Measurements from ENCODE around the gene GTF2F1. TPM values are rescaled to one million over a fixed set of nuclear protein-coding genes. Genes with fewer than 3 reads are reported as not detected.

Gene GTF2F1, protein sequence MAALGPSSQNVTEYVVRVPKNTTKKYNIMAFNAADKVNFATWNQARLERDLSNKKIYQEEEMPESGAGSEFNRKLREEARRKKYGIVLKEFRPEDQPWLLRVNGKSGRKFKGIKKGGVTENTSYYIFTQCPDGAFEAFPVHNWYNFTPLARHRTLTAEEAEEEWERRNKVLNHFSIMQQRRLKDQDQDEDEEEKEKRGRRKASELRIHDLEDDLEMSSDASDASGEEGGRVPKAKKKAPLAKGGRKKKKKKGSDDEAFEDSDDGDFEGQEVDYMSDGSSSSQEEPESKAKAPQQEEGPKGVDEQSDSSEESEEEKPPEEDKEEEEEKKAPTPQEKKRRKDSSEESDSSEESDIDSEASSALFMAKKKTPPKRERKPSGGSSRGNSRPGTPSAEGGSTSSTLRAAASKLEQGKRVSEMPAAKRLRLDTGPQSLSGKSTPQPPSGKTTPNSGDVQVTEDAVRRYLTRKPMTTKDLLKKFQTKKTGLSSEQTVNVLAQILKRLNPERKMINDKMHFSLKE
- 45.3 and 49.4 TPM in 2 replicates for polyA plus RNA-seq (2011; rRNA removed)
- polyA minus RNA-seq (2011; rRNA and poly(A)+ RNA removed): 31.1 and 33.4 TPM in 2 replicates

DNA sequence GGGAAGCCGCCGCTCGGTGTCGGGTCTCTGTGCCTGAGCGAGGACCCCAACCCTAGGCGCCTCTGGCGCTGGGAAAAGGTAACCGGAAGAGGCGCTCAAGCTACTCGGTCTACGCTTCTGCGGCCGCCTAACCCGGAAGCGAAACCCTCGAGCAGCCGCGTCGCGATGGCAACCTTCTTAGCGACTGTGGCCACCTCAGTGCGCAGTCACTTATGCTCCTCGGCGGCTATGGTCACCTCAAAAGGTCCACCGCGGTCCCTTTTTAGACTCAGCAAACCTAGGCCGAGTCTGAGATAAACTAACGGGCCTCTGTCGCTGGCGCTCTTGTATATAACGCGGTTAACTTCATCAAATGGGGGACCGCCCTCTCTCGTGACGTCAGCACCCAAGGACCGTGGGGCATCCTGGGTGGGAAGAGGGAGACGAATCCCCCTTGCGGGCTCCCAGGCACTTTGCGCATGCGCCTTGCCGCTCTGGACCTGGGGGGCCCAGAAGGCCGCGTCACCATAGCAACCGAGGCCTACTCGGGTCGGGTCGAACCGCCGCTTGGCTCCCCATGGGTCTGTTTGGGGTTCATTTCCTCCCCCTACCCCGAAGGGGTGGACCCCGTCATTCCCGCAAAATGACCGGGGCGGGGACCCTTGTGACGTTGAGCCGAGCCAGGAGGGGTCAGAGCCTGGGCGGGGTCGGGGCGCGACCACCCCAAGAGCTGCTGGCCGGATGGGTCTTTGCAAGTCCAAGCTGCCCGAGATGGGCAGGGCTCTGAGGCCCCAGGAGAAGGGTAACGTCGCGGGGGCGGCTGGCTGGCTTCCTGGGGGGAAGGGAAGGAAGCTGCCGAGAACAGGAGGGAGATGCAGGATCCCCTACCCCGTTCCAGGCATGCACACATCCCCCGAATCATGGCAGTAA, at the start of gene GTF2F1:
GTF2F1 (minus strand) TSS at position 91 of the 909 bp plus-strand sequence. CDS start 169 bp downstream, outside the sequence.
- Histone ChIP-seq H3K36me3 (ENCODE audit: control insufficient read depth, insufficient read depth, low read length) (peaks cover 8% of the 10 kb centered on the region), H3K27me3 (ENCODE audit: control insufficient read depth, insufficient read depth, low read length) (no peaks in the 10 kb centered on the region), H3K4me3 (ENCODE audit: low read depth, low read length) (peak within 1 kb of the TSS; percentile 91)
- DNase-seq (ENCODE audit: low read depth): peak; percentile 71
- ChIA-PET POLR2A (interaction anchor here (0.6 kb wide), 2 partner anchors 24 to 328 kb away, joined by 3 to 5 read pairs; no protein-coding TSS in a partner anchor), CTCF (interaction anchor here (0.7 to 1.5 kb wide), 4 partner anchors 18 to 55 kb away, joined by 3 read pairs; partner anchors contain the start of gene KHSRP)
- TF ChIP-seq, protein P1, sequence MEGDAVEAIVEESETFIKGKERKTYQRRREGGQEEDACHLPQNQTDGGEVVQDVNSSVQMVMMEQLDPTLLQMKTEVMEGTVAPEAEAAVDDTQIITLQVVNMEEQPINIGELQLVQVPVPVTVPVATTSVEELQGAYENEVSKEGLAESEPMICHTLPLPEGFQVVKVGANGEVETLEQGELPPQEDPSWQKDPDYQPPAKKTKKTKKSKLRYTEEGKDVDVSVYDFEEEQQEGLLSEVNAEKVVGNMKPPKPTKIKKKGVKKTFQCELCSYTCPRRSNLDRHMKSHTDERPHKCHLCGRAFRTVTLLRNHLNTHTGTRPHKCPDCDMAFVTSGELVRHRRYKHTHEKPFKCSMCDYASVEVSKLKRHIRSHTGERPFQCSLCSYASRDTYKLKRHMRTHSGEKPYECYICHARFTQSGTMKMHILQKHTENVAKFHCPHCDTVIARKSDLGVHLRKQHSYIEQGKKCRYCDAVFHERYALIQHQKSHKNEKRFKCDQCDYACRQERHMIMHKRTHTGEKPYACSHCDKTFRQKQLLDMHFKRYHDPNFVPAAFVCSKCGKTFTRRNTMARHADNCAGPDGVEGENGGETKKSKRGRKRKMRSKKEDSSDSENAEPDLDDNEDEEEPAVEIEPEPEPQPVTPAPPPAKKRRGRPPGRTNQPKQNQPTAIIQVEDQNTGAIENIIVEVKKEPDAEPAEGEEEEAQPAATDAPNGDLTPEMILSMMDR (IDR thresholded peaks at IDR 0.05; ENCODE audit: insufficient read depth, low read depth, low read length): peak; percentile 46

DNA sequence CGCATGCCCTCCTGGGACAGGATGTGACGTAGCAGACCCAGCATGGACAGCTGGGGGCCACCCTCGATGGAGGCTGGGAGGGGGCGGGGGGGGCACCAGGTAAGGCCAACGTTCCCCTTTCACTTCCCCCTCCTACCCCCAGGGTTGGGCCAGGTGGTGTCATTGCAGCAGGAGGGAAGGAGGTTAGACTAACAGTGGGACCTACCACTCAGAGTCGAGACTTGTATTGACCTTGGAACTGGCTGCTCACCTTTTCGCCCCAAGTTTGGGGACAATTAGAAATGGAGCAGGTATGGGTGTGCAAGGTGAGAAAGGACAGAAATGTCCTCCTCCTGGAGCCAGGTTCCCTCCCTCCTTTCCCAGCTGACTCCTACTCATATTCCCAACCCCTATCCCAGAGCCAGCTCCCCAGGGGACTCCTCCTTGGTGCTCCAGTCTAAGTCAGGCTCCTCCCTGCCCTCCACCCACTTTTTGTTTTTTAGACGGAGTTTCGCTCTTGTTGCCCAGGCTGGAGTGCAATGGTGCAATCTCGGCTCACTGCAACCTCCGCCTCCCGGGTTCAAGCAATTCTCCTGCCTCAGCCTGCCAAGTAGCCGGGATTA, 49.2 kb upstream of the GTF2F1 start:
- ChIA-PET CTCF (no interaction called here), POLR2A (no interaction called here)
- Histone ChIP-seq H3K4me3 (ENCODE audit: low read depth, low read length) (no peak overlapping the region), H3K27me3 (ENCODE audit: control insufficient read depth, insufficient read depth, low read length) (no peaks in the 10 kb centered on the region), H3K36me3 (ENCODE audit: control insufficient read depth, insufficient read depth, low read length) (no peaks in the 10 kb centered on the region)
- TF ChIP-seq, protein P1 (IDR thresholded peaks at IDR 0.05; ENCODE audit: insufficient read depth, low read depth, low read length): no peak
- no peak for DNase-seq (ENCODE audit: low read depth)

DNA sequence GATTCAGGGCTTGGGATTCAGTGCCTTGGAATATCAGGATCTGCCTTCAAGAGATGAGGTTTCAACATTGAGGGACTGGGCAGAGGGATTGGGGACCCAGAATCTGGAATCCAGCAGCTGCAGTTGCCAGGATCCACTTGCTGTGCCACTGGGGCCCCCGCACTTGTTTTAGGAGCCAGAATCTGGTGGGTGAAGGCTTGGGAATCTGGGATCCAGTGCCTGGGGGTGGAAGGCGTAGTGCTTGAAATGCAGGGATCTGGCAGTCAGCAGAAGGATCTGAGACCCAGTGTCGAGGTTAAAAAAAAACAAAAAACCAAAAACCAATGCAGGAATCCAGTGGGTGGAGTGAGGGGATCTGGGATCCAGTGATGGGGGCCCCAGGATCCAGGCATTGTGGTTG, 47.9 kb upstream of the GTF2F1 start:
- no peaks in the 10 kb centered on the region for H3K27me3 ChIP-seq (ENCODE audit: control insufficient read depth, insufficient read depth, low read length)
- TF ChIP-seq, protein P1 (IDR thresholded peaks at IDR 0.05; ENCODE audit: insufficient read depth, low read depth, low read length): no peak
- CTCF ChIA-PET: no interaction called here
- no peak overlapping the region for H3K4me3 ChIP-seq (ENCODE audit: low read depth, low read length)
- DNase-seq (ENCODE audit: low read depth): no peak
- POLR2A ChIA-PET: no interaction called here
- H3K36me3 ChIP-seq (ENCODE audit: control insufficient read depth, insufficient read depth, low read length): no peaks in the 10 kb centered on the region

DNA sequence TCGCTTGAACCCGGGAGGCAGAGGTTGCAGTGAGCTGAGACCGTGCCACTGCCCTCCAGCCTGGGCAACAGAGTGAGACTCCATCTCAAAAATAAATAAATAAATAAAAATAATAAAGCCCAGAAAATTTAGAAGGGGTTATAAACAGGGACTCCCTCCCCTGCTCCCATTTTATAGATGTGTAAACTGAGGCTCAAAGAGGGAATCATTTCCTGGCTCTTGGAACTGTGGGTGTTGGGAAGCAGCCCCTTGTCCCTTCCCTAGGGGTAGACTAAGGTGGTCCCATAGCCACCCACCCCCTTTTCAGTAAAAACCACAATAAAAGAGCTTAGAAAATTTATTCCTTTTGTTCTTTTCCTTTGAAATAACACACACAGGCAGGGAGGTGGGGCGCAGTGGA, 46.8 kb upstream of the GTF2F1 start:
- TF ChIP-seq, protein P1 (IDR thresholded peaks at IDR 0.05; ENCODE audit: insufficient read depth, low read depth, low read length): no peak
- H3K27me3 ChIP-seq (ENCODE audit: control insufficient read depth, insufficient read depth, low read length): no peaks in the 10 kb centered on the region
- CTCF ChIA-PET: no interaction called here
- POLR2A ChIA-PET: no interaction called here
- no peaks in the 10 kb centered on the region for H3K36me3 ChIP-seq (ENCODE audit: control insufficient read depth, insufficient read depth, low read length)
- no peak overlapping the region for H3K4me3 ChIP-seq (ENCODE audit: low read depth, low read length)
- no peak for DNase-seq (ENCODE audit: low read depth)

Data from BJ (cell line).